Endodermal cell (in vitro differentiated cells): ENCODE results near the gene GUCY2F. TPM values are rescaled to one million over a fixed set of nuclear protein-coding genes. Genes with fewer than 3 reads are reported as not detected.

Source experiments
- DNase-seq: peaks from one replicate; pipeline ENCODE4 v3.0.0-alpha.2; 2017
- H3K27ac ChIP-seq: 2 replicates; pipeline ENCODE4 v1.5.1; 2013; ENCODE audit warnings: mild to moderate bottlenecking, low read depth, low read length, moderate library complexity
- H3K27me3 ChIP-seq: 2 replicates; pipeline ENCODE4 v1.6.1; 2013; ENCODE audit warnings: mild to moderate bottlenecking, low read length, moderate library complexity; ENCODE audit not compliant: insufficient read depth, control insufficient read depth, poor library complexity, severe bottlenecking
- H3K36me3 ChIP-seq: 2 replicates; pipeline ENCODE4 v1.7.0; 2013; ENCODE audit warnings: mild to moderate bottlenecking, low read length, moderate library complexity; ENCODE audit not compliant: control insufficient read depth, insufficient read depth
- H3K4me1 ChIP-seq: one replicate; pipeline ENCODE4 v1.7.0; 2013; ENCODE audit warnings: low read length; ENCODE audit not compliant: control insufficient read depth, insufficient read depth
- H3K4me3 ChIP-seq: 2 replicates; pipeline ENCODE4 v1.5.1; 2013; ENCODE audit warnings: mild to moderate bottlenecking, low read length, moderate library complexity
- H3K9ac ChIP-seq: 2 replicates; pipeline ENCODE4 v1.6.1; 2013; ENCODE audit warnings: mild to moderate bottlenecking, low read length, moderate library complexity; ENCODE audit not compliant: poor library complexity, severe bottlenecking; ENCODE audit errors: extremely low read depth
- H3K9me3 ChIP-seq: 2 replicates; pipeline ENCODE4 v1.6.1; 2013; ENCODE audit warnings: mild to moderate bottlenecking, low read length, moderate library complexity; ENCODE audit not compliant: control insufficient read depth
- H3K27ac Mint-ChIP-seq: 2 replicates; pipeline ENCODE4 v1.8.0; 2020; ENCODE audit warnings: mixed read lengths
- H3K27me3 Mint-ChIP-seq: 2 replicates; pipeline ENCODE4 v1.8.0; 2021; ENCODE audit warnings: mild to moderate bottlenecking, mixed read lengths; ENCODE audit not compliant: insufficient read depth
- H3K36me3 Mint-ChIP-seq: 2 replicates; pipeline ENCODE4 v1.8.0; 2020; ENCODE audit warnings: low read depth, mixed read lengths
- H3K4me1 Mint-ChIP-seq: 2 replicates; pipeline ENCODE4 v1.8.0; 2020; ENCODE audit warnings: mixed read lengths
- H3K4me3 Mint-ChIP-seq: 2 replicates; pipeline ENCODE4 v1.8.0; 2020; ENCODE audit warnings: mild to moderate bottlenecking, moderate library complexity, mixed read lengths
- H3K9me3 Mint-ChIP-seq: 2 replicates; pipeline ENCODE4 v1.8.0; 2020; ENCODE audit warnings: mild to moderate bottlenecking, mixed read lengths
- WGBS, 2 experiments: methylation state at CpG; one replicate each; pipeline versions ENCODE4 v1.1.5 to v1.1.7; 2013; ENCODE audit warnings: missing lambda C conversion rate in 2 of 2, mixed read lengths in 1 of 2; ENCODE audit not compliant: insufficient coverage in 1 of 2, insufficient read length in 1 of 2; 5-methylcytosine and 5-hydroxymethylcytosine counted together
- long read RNA-seq, 4 experiments: library from polyadenylated mRNA in 2 of 4; library from RNA in 1 of 4; library from capped mRNA in 1 of 4; stranded (forward) in 3 of 4; unstranded in 1 of 4; transcript quantifications; one replicate each; pipeline ENCODE4 v2.0.0, GENCODE V29; 2020 to 2021; ENCODE audit warnings: inconsistent platforms in 1 of 4
- polyA plus RNA-seq, 2 experiments: library from polyadenylated mRNA; stranded (reverse); fragments of 50-300 nt; gene quantifications; one replicate each; pipeline ENCODE4 v1.2.3, GENCODE V29; 2013
- total RNA-seq, 2 donors: library from RNA; stranded (reverse); fragmentation: NEBNext Ultra II Directional in 1 of 2; extraction: Animal tissue kit (Norgen Biotek cat#: 25700) in 1 of 2; gene quantifications; 2 replicates in 1 of 2; 3 replicates in 1 of 2; pipeline ENCODE4 v1.2.1, GENCODE V29; 2021
- TF ChIP-seq, protein P1 (sequence below): fragments of 200-600 bp; sonication (generic); conservative IDR thresholded peaks from 2 replicates; pipeline ENCODE4 v1.5.0; 2021; ENCODE audit warnings: antibody characterized with exemption, mild to moderate bottlenecking

The GUCY2F gene
- total RNA-seq, result under 1 TPM in 1 of 2 donors, not detected in 1; 0.09 TPM
- polyA plus RNA-seq (2013, experiment 1 of 2), result not detected
- polyA plus RNA-seq (2013, experiment 2 of 2), result 0.08 TPM
- long read RNA-seq, experiment 1, result 0 reads
- long read RNA-seq, experiment 2, result 0 reads
- long read RNA-seq, experiment 3, partial matches to known transcripts, result 1 of 1 reads
- long read RNA-seq, experiment 3, other reads (novel, unspliced or antisense), result 0 of 1 reads
- long read RNA-seq, experiment 4, result 0 reads

DNA sequence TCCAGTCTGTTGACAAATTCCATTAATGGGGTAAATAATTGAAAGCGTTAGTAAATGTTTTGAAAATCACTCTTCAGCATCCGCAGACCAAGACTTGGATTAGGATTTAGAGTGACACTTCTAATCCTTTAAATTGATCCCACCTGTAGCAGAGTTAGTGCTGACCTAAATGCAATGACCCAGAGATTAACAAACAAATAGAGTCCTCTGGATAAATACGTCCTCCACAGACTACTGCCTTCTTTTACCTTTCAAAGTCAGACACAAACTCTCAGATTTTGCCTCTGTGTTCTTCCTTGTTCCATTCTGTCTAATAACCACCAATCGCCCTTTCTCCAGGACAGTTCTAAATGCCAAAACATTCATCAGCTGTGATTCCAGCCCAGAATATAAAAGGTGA lies at the start of gene GUCY2F:
TSS of gene GUCY2F (minus strand) at position 101 of the 400 bp plus-strand sequence. CDS start 6,150 bp downstream, outside the sequence.
- DNase-seq, result no peak
- no peaks in the 10 kb centered on the region for H3K9me3 Mint-ChIP-seq
- H3K27me3 Mint-ChIP-seq, result peaks cover 24% of the 10 kb centered on the region
- Histone ChIP-seq H3K36me3 (no peaks in the 10 kb centered on the region), H3K4me1 (no peaks in the 10 kb centered on the region), H3K4me3 (no peak within 1 kb of the TSS), H3K27ac (no peak within 1 kb of the TSS), H3K27me3 (no peaks in the 10 kb centered on the region), H3K9ac (no peak within 1 kb of the TSS), H3K9me3 (no peaks in the 10 kb centered on the region)
- no peak within 1 kb of the TSS for H3K27ac Mint-ChIP-seq
- H3K4me3 Mint-ChIP-seq, result no peak within 1 kb of the TSS
- H3K36me3 Mint-ChIP-seq, result no peaks in the 10 kb centered on the region
- H3K4me1 Mint-ChIP-seq, result peaks cover 4% of the 10 kb centered on the region
- TF ChIP-seq, protein P1, sequence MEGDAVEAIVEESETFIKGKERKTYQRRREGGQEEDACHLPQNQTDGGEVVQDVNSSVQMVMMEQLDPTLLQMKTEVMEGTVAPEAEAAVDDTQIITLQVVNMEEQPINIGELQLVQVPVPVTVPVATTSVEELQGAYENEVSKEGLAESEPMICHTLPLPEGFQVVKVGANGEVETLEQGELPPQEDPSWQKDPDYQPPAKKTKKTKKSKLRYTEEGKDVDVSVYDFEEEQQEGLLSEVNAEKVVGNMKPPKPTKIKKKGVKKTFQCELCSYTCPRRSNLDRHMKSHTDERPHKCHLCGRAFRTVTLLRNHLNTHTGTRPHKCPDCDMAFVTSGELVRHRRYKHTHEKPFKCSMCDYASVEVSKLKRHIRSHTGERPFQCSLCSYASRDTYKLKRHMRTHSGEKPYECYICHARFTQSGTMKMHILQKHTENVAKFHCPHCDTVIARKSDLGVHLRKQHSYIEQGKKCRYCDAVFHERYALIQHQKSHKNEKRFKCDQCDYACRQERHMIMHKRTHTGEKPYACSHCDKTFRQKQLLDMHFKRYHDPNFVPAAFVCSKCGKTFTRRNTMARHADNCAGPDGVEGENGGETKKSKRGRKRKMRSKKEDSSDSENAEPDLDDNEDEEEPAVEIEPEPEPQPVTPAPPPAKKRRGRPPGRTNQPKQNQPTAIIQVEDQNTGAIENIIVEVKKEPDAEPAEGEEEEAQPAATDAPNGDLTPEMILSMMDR, result no peak
- WGBS, 2 experiments, result 91 to 100% methylated on average over 4 of the region's 4 CpGs

DNA sequence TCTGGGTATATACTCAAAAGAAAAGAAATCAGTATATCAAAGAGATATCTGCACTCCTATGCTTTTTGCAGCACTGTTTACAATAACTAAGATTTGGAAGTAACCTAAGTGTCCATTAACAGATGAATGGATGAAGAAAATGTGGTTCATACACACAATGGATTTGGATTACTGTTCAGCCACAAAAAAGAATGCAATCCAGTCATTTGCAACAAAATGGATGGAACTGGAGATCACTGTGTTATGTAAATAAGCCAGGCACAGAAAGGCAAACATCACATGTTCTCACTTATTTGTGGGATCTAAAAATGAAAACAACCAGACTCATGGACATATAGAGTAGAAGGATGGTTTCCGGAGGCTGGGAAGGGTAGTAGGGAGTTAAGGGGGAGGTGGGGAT lies 37.1 kb upstream of the GUCY2F start:
- Histone ChIP-seq H3K4me1 (no peaks in the 10 kb centered on the region), H3K27me3 (no peaks in the 10 kb centered on the region), H3K4me3 (no peak overlapping the region), H3K9me3 (no peaks in the 10 kb centered on the region), H3K9ac (no peak overlapping the region), H3K36me3 (no peaks in the 10 kb centered on the region), H3K27ac (no peak overlapping the region)
- H3K4me1 Mint-ChIP-seq, result no peaks in the 10 kb centered on the region
- DNase-seq, result no peak
- peaks cover 33% of the 10 kb centered on the region for H3K27me3 Mint-ChIP-seq
- no peak overlapping the region for H3K4me3 Mint-ChIP-seq
- 89% methylated on average over 1 of the region's 1 CpG; no CpG with 5 or more reads in 1 of the 2 experiments for WGBS, 2 experiments
- H3K9me3 Mint-ChIP-seq, result no peaks in the 10 kb centered on the region
- H3K36me3 Mint-ChIP-seq, result no peaks in the 10 kb centered on the region
- no peak overlapping the region for H3K27ac Mint-ChIP-seq
- TF ChIP-seq, protein P1, result no peak

DNA sequence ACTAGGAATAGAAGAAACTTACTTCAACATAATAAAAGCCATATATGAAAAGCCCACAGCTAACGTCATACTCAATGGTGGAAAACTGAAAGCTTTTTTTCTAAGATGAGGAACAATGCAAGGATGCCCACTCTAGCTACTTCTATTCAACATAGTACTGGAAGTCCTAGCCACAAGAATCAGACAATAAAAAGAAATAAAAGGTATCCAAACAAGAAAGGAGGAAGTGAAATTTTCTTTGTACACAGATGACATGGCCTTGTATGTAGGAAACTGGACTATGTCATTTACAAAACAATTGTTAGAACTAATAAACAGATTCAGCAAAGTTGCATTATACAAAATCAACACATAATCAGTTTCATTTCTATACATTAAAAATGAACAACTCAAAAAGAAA lies 29.2 kb upstream of the GUCY2F start:
- H3K9me3 ChIP-seq, result no peaks in the 10 kb centered on the region
- no peak for DNase-seq
- TF ChIP-seq, protein P1, result no peak
- H3K27ac Mint-ChIP-seq, result no peak overlapping the region
- peaks cover 41% of the 10 kb centered on the region for H3K27me3 Mint-ChIP-seq
- no peaks in the 10 kb centered on the region for H3K36me3 Mint-ChIP-seq
- H3K4me1 Mint-ChIP-seq, result no peaks in the 10 kb centered on the region
- H3K4me3 Mint-ChIP-seq, result no peak overlapping the region
- H3K27ac ChIP-seq, result no peak overlapping the region
- no peak overlapping the region for H3K9ac ChIP-seq
- WGBS, 2 experiments, result 100% methylated on average over 1 of the region's 1 CpG; no CpG with 5 or more reads in 1 of the 2 experiments
- no peaks in the 10 kb centered on the region for H3K4me1 ChIP-seq
- H3K27me3 ChIP-seq, result peaks cover 9% of the 10 kb centered on the region
- no peaks in the 10 kb centered on the region for H3K9me3 Mint-ChIP-seq
- H3K4me3 ChIP-seq, result no peak overlapping the region
- H3K36me3 ChIP-seq, result no peaks in the 10 kb centered on the region
